ENCODE measurements around the gene PKP1. TPM values are rescaled to one million over a fixed set of nuclear protein-coding genes. Genes with fewer than 3 reads are reported as not detected.

The PKP1 gene
- total and polyA plus RNA-seq, 2 donors from 2014 or later = 0.47 to 0.63 TPM

DNA sequence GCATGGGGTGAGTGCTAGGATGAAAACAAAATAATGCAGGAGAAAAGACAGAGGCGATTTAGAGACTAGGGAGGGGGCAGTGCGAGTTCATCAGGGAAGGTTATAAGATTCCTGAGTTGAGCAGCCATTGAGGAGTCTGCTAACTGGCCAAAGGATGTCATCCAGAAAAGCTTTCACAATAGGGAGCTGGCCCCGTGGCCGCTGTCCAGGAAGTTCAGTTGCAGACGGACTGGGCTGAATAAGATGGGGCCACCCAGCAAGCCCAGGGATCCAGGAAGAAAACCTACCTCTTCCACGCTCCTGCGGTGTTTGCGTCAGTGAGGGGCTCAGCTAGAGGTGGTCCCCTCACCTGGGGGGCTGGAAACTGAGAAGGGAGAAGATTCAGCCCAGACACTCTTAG, 4.0 kb upstream of the PKP1 start:
- Histone ChIP-seq H3K9me3 (ENCODE audit: control insufficient read depth in 2 of 3, insufficient read depth in 1 of 3, low read length in 3 of 3) (no peaks in the 10 kb centered on the region), H3K27ac (ENCODE audit: low read depth in 2 of 2, low read length in 2 of 2) (no peak overlapping the region), H3K27me3 (ENCODE audit: control insufficient read depth, insufficient read depth, low read length) (peaks cover 17% of the 10 kb centered on the region), H3K36me3 (ENCODE audit: control insufficient read depth in 2 of 3, insufficient read depth in 3 of 3, low read length in 3 of 3) (no peaks in the 10 kb centered on the region), H3K4me1 (ENCODE audit: control insufficient read depth in 2 of 3, insufficient read depth in 2 of 3, low read depth in 1 of 3, low read length in 3 of 3) (peaks cover 0 to 6% (median 0%) of the 10 kb centered on the region in 3 donors), H3K9ac (ENCODE audit: low read length in 3 of 3) (no peak overlapping the region), H3K4me3 (ENCODE audit: low read length in 3 of 3) (no peak overlapping the region)
- intact Hi-C loops (cut with DNase I) = no loop called here
- DNase-seq = peak in 1 of 5 donors; percentile 69
- TF ChIP-seq, protein P1, sequence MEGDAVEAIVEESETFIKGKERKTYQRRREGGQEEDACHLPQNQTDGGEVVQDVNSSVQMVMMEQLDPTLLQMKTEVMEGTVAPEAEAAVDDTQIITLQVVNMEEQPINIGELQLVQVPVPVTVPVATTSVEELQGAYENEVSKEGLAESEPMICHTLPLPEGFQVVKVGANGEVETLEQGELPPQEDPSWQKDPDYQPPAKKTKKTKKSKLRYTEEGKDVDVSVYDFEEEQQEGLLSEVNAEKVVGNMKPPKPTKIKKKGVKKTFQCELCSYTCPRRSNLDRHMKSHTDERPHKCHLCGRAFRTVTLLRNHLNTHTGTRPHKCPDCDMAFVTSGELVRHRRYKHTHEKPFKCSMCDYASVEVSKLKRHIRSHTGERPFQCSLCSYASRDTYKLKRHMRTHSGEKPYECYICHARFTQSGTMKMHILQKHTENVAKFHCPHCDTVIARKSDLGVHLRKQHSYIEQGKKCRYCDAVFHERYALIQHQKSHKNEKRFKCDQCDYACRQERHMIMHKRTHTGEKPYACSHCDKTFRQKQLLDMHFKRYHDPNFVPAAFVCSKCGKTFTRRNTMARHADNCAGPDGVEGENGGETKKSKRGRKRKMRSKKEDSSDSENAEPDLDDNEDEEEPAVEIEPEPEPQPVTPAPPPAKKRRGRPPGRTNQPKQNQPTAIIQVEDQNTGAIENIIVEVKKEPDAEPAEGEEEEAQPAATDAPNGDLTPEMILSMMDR (IDR thresholded peaks at IDR 0.05; ENCODE audit: borderline replicate concordance, extremely low read depth, insufficient read depth) = no peak
- FAIRE-seq = no peak

DNA sequence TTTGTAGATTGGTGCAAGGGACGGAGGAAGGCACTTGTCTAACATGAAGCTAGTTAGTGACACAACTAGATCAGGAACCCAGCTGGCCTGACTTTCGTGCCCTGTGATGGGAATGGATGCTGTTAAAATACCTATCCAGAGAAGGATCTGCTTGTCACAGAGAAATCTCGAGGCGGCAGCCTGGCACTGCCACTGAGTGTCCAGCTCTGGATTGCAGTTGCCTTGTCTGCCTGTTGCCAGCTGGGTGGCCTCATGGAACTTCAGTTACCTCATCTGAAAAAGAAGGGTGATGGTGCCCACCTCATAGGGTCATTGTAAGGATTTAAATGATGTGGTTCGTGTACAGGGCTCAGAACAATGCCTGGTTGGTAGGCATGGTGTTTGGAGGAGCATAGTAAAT, 2.4 kb upstream of the PKP1 start:
- peaks cover 17% of the 10 kb centered on the region for H3K27me3 ChIP-seq (ENCODE audit: control insufficient read depth, insufficient read depth, low read length)

DNA sequence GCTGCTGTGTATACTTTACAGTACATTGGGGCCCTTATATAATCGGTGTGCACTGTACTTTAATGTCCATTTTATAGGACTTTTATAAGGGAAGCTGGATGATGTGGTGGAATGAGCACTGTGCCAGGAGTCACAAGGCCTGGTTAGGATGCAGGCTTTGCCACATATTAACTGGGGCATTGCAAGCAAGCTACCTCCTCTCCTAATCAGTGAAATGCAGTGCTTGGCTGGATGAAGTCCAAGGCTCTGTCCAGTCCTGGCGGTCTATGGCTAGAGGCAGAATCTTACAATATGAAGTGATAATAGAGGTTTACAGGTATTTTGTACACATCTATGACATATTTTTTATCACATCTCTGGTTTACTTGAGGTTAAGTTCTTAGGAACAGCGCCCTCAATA, 1.7 kb upstream of the PKP1 start:
- Histone ChIP-seq H3K4me3 (ENCODE audit: low read length in 3 of 3) (no peak overlapping the region), H3K9ac (ENCODE audit: low read length in 3 of 3) (no peak overlapping the region), H3K27me3 (ENCODE audit: control insufficient read depth, insufficient read depth, low read length) (peaks cover 17% of the 10 kb centered on the region), H3K9me3 (ENCODE audit: control insufficient read depth in 2 of 3, insufficient read depth in 1 of 3, low read length in 3 of 3) (no peaks in the 10 kb centered on the region), H3K27ac (ENCODE audit: low read depth in 2 of 2, low read length in 2 of 2) (no peak overlapping the region), H3K36me3 (ENCODE audit: control insufficient read depth in 2 of 3, insufficient read depth in 3 of 3, low read length in 3 of 3) (no peaks in the 10 kb centered on the region), H3K4me1 (ENCODE audit: control insufficient read depth in 2 of 3, insufficient read depth in 2 of 3, low read depth in 1 of 3, low read length in 3 of 3) (peaks cover 0 to 6% (median 0%) of the 10 kb centered on the region in 3 donors)
- DNase-seq (no peak), FAIRE-seq (no peak)
- TF ChIP-seq, protein P1 (IDR thresholded peaks at IDR 0.05; ENCODE audit: borderline replicate concordance, extremely low read depth, insufficient read depth) = no peak
- intact Hi-C loops (cut with DNase I) = no loop called here

More for the DNA sequence above, 2.4 kb upstream of the PKP1 start:
- no peaks in the 10 kb centered on the region for H3K36me3 ChIP-seq (ENCODE audit: control insufficient read depth in 2 of 3, insufficient read depth in 3 of 3, low read length in 3 of 3)
- FAIRE-seq (no peak), DNase-seq (no peak)
- intact Hi-C loops (cut with DNase I) = no loop called here
- H3K9ac ChIP-seq (ENCODE audit: low read length in 3 of 3) = no peak overlapping the region
- TF ChIP-seq, protein P1 (IDR thresholded peaks at IDR 0.05; ENCODE audit: borderline replicate concordance, extremely low read depth, insufficient read depth) = no peak
- H3K9me3 ChIP-seq (ENCODE audit: control insufficient read depth in 2 of 3, insufficient read depth in 1 of 3, low read length in 3 of 3) = no peaks in the 10 kb centered on the region
- no peak overlapping the region for H3K27ac ChIP-seq (ENCODE audit: low read depth in 2 of 2, low read length in 2 of 2)
- no peak overlapping the region for H3K4me3 ChIP-seq (ENCODE audit: low read length in 3 of 3)
- peaks cover 0 to 6% (median 0%) of the 10 kb centered on the region in 3 donors for H3K4me1 ChIP-seq (ENCODE audit: control insufficient read depth in 2 of 3, insufficient read depth in 2 of 3, low read depth in 1 of 3, low read length in 3 of 3)

DNA sequence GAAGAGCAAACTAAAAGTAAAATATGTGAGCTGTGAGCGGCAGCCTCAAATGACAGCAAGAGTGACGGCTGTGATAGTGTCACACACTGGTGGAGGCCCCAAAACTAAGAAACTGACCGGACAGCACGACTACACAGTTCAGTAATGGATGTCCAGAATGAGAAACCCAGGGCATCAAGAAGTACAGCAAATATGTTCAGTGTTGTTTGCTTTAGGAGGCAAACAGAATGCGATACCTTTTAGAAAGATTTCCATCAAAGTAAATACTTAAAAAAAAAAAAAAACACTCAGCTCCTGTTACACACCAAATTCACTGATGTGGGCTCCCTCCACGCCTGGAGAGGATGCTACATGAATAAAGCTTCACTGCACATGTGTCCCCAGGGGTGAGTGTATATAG, 1.1 kb upstream of the PKP1 start:
- H3K27me3 ChIP-seq (ENCODE audit: control insufficient read depth, insufficient read depth, low read length) = peaks cover 17% of the 10 kb centered on the region
- no peak overlapping the region for H3K9ac ChIP-seq (ENCODE audit: low read length in 3 of 3)
- TF ChIP-seq, protein P1 (IDR thresholded peaks at IDR 0.05; ENCODE audit: borderline replicate concordance, extremely low read depth, insufficient read depth) = no peak
- H3K4me3 ChIP-seq (ENCODE audit: low read length in 3 of 3) = no peak overlapping the region
- no peak for DNase-seq
- intact Hi-C loops (cut with DNase I) = no loop called here
- FAIRE-seq = no peak
- H3K9me3 ChIP-seq (ENCODE audit: control insufficient read depth in 2 of 3, insufficient read depth in 1 of 3, low read length in 3 of 3) = no peaks in the 10 kb centered on the region
- H3K4me1 ChIP-seq (ENCODE audit: control insufficient read depth in 2 of 3, insufficient read depth in 2 of 3, low read depth in 1 of 3, low read length in 3 of 3) = peaks cover 0 to 6% (median 0%) of the 10 kb centered on the region in 3 donors
- H3K27ac ChIP-seq (ENCODE audit: low read depth in 2 of 2, low read length in 2 of 2) = no peak overlapping the region
- no peaks in the 10 kb centered on the region for H3K36me3 ChIP-seq (ENCODE audit: control insufficient read depth in 2 of 3, insufficient read depth in 3 of 3, low read length in 3 of 3)

Data from kidney (tissue), 14 donors.